Nephron (organoid): Measurements from ENCODE around the gene SMIM11.

Experiments used
- H3K27ac Mint-ChIP-seq, 3 experiments: 2 replicates each; pipeline ENCODE4 v1.8.0; 2020; ENCODE audit warnings: mixed read lengths in 3 of 3, mild to moderate bottlenecking in 2 of 3, moderate library complexity in 1 of 3
- H3K27me3 Mint-ChIP-seq: 2 replicates; pipeline ENCODE4 v1.8.0; 2021; ENCODE audit warnings: low read depth, mild to moderate bottlenecking, moderate library complexity, mixed read lengths
- H3K36me3 Mint-ChIP-seq: 2 replicates; pipeline ENCODE4 v1.8.0; 2020; ENCODE audit warnings: low read depth, mixed read lengths
- H3K4me1 Mint-ChIP-seq: 2 replicates; pipeline ENCODE4 v1.8.0; 2020; ENCODE audit warnings: mixed read lengths
- H3K4me3 Mint-ChIP-seq, 3 experiments: 2 replicates each; pipeline ENCODE4 v1.8.0; 2020; ENCODE audit warnings: mild to moderate bottlenecking in 3 of 3, mixed read lengths in 3 of 3, moderate library complexity in 2 of 3
- H3K9me3 Mint-ChIP-seq: 2 replicates; pipeline ENCODE4 v1.8.0; 2020; ENCODE audit warnings: mixed read lengths
- TF ChIP-seq, protein P1 (sequence below), 3 experiments: fragments of 200-600 bp; sonication (generic); IDR thresholded peaks; one replicate each; pipeline ENCODE4 v1.5.0; 2021; ENCODE audit warnings: antibody characterized with exemption in 3 of 3; ENCODE audit not compliant: unreplicated experiment in 3 of 3

SMIM11 gene

DNA sequence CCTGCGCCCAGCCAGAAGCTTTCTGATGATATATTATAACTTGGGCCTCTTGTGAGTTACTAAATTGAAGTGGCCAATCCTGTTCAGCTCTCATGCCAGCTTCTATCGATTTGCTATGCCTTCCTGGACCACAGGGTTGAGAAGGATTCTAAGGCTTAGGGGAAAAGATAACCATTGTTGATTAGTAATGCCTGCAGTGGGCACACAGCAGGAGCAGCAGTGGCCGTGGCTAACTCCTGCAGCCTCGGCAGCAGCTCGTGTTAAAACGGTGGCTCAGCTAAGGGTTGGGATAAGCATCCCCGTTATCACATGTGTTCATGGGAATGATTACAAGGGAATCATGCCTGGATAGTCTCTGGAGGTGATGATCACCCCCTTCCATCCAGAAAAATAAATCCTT is 32.0 kb upstream of the SMIM11 start:
- peaks cover 53% of the 10 kb centered on the region for H3K4me1 Mint-ChIP-seq
- H3K9me3 Mint-ChIP-seq: peaks cover 3% of the 10 kb centered on the region
- H3K36me3 Mint-ChIP-seq: no peaks in the 10 kb centered on the region
- no peak overlapping the region for H3K4me3 Mint-ChIP-seq
- TF ChIP-seq, protein P1, sequence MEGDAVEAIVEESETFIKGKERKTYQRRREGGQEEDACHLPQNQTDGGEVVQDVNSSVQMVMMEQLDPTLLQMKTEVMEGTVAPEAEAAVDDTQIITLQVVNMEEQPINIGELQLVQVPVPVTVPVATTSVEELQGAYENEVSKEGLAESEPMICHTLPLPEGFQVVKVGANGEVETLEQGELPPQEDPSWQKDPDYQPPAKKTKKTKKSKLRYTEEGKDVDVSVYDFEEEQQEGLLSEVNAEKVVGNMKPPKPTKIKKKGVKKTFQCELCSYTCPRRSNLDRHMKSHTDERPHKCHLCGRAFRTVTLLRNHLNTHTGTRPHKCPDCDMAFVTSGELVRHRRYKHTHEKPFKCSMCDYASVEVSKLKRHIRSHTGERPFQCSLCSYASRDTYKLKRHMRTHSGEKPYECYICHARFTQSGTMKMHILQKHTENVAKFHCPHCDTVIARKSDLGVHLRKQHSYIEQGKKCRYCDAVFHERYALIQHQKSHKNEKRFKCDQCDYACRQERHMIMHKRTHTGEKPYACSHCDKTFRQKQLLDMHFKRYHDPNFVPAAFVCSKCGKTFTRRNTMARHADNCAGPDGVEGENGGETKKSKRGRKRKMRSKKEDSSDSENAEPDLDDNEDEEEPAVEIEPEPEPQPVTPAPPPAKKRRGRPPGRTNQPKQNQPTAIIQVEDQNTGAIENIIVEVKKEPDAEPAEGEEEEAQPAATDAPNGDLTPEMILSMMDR (IDR thresholded peaks at IDR 0.05; ENCODE audit: unreplicated experiment in 3 of 3): no peak
- peak overlapping the region; percentile 62 to 91 (median 74) for H3K27ac Mint-ChIP-seq
- no peaks in the 10 kb centered on the region for H3K27me3 Mint-ChIP-seq

DNA sequence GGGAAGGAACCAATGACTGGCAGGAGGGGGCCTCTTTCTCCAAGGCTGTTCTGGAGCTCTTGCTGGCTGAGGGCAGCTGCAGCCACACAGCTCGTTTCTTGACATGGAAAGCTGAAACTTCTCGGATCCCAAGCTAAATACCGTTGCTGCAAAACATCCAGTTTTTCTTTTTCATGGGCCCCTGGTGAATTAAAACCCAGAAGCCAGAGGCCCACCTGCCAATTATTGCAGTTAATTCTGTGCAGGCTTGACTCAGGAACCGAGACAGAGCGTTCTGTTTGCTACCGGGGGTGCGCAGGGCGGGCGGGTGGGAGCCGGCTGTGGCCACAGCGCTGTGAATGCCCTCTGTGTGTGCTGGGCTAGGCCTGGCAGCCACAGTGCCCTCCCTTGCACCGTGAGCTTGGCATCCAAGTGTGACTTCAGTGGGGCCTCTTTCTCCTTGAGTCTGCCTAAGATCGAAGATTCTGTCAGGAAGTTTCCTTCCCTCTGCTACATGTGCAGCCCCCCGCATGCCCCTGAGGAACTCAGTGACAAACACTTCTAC is 31.4 kb upstream of the SMIM11 start:
- peaks cover 3% of the 10 kb centered on the region for H3K9me3 Mint-ChIP-seq
- peaks cover 53% of the 10 kb centered on the region for H3K4me1 Mint-ChIP-seq
- no peak overlapping the region for H3K4me3 Mint-ChIP-seq
- no peaks in the 10 kb centered on the region for H3K36me3 Mint-ChIP-seq
- no peaks in the 10 kb centered on the region for H3K27me3 Mint-ChIP-seq
- peak overlapping the region; percentile 62 to 91 (median 74) for H3K27ac Mint-ChIP-seq
- TF ChIP-seq, protein P1 (IDR thresholded peaks at IDR 0.05; ENCODE audit: unreplicated experiment in 3 of 3): no peak

DNA sequence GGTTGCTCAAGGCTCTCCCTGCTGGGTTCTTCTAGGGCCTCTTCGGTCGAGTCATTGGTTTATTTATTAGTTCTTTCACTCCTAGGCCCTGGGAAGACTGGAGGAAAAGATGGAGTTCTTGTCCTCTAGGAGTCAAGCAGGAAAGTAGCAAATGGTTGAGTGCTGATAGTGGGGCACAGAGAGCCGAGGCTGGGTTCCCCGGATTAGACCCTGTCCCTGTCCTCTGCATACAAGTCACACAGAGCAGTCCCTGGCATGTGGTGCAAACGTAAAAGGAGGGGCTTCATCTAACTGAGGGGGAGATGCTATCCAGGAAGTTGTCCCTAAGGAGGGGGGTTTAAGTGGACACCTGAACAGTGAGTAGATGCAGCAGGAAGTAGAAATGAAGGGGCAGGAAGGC is 30.7 kb upstream of the SMIM11 start:
- no peaks in the 10 kb centered on the region for H3K27me3 Mint-ChIP-seq
- H3K36me3 Mint-ChIP-seq: no peaks in the 10 kb centered on the region
- peaks cover 53% of the 10 kb centered on the region for H3K4me1 Mint-ChIP-seq
- H3K27ac Mint-ChIP-seq: peak overlapping the region; percentile 62 to 91 (median 74)
- TF ChIP-seq, protein P1 (IDR thresholded peaks at IDR 0.05; ENCODE audit: unreplicated experiment in 3 of 3): no peak
- H3K9me3 Mint-ChIP-seq: peaks cover 3% of the 10 kb centered on the region
- peak overlapping the region in 2 of 3 experiments; percentile 28 to 50 for H3K4me3 Mint-ChIP-seq

DNA sequence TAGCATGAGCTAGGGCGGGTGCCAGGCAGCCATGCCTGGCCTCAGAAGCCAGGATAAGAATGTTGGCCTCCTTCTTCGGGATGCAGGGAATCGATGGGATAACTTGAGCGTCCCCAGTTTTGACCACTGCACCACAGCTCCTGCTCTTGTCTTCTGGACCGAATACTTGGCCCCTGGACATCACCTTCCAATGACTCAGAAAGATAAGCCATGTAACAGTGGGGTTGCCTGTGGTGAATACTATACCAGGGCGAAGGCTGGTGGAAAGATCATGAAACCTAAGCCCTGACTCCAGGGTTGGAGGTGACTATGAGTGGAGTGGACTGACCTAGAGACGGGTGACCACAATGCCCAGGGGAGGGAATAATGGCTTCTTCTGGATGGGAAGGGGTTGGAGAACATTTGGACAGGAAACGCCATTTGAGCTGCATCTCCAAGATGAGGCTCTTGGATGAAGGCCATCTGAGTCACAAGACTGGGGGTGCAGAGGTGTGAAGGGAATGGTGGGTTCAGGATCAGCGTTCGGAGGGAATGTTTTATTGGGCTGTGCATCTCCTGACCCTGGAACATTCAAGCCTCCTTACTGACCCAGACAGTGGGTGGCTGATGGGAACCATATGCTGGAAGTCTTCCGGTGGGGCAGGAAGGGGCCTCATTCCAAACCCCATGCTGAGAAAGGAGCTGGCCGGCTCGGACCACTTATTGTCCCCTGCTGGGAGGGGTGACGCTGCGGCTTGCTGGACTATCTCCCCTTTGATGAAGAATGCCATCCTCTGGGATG is 30.0 kb upstream of the SMIM11 start:
- Mint-ChIP-seq H3K36me3 (no peaks in the 10 kb centered on the region), H3K9me3 (peaks cover 3% of the 10 kb centered on the region), H3K27me3 (no peaks in the 10 kb centered on the region), H3K4me3 (peak overlapping the region in 1 of 3 experiments; percentile 32), H3K27ac (peak overlapping the region; percentile 50 to 91 (median 74)), H3K4me1 (peaks cover 49% of the 10 kb centered on the region)
- TF ChIP-seq, protein P1 (IDR thresholded peaks at IDR 0.05; ENCODE audit: unreplicated experiment in 3 of 3): no peak

DNA sequence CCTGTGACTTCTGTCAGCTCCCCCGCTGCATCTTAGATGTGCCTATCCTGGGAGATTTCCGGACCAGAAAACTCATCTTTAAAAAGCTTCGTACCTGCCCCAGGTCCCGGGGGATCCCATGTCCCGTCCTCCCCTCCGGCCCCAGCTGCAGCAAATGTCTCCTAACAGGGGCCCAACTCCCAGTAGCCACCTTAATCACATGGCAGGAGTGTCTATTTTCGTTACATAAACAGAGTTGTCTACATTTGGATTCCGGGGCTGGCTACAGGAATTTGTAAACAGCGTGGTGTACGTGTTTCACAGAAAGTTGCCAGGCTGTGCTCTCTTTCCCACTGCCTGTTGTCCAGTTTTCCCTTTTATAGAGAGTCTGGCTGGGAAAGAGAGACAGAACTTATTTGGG is 29.4 kb upstream of the SMIM11 start:
- Mint-ChIP-seq H3K27ac (peak overlapping the region; percentile 50 to 91 (median 74)), H3K27me3 (no peaks in the 10 kb centered on the region), H3K4me3 (peak overlapping the region in 1 of 3 experiments; percentile 32), H3K9me3 (peaks cover 3% of the 10 kb centered on the region), H3K4me1 (peaks cover 46% of the 10 kb centered on the region), H3K36me3 (no peaks in the 10 kb centered on the region)
- TF ChIP-seq, protein P1 (IDR thresholded peaks at IDR 0.05; ENCODE audit: unreplicated experiment in 3 of 3): no peak
